T-helper 22 cell (primary cell): ENCODE results near the gene GGA3.
"Not testable (repeated sequence)": the region's sequence is repeated elsewhere in the genome, so short reads cannot be mapped to it uniquely, and the experiment has no call there.

Experiments
- DNase-seq: peaks from one replicate; pipeline ENCODE4 v3.0.0-alpha.2; 2020; ENCODE audit warnings: low read depth

Gene GGA3

GRCh38 chr17:75261336-75262111, at the start of gene GGA3, which contains the start of gene MRPS7:
GGA3 (minus strand) TSS chr17:75261606; CDS start chr17:75261587, 19 bp downstream.
MRPS7 (plus strand) TSS chr17:75261879; CDS start chr17:75261901, 22 bp downstream.
- peak; percentile 90 for DNase-seq

- no peak for DNase-seq
These were observed 47.6 kb upstream of the GGA3 start for GRCh38 chr17:75308732-75309629.

GRCh38 chr17:75307957-75308731, 46.7 kb upstream of the GGA3 start:
- DNase-seq: no peak

DNA sequence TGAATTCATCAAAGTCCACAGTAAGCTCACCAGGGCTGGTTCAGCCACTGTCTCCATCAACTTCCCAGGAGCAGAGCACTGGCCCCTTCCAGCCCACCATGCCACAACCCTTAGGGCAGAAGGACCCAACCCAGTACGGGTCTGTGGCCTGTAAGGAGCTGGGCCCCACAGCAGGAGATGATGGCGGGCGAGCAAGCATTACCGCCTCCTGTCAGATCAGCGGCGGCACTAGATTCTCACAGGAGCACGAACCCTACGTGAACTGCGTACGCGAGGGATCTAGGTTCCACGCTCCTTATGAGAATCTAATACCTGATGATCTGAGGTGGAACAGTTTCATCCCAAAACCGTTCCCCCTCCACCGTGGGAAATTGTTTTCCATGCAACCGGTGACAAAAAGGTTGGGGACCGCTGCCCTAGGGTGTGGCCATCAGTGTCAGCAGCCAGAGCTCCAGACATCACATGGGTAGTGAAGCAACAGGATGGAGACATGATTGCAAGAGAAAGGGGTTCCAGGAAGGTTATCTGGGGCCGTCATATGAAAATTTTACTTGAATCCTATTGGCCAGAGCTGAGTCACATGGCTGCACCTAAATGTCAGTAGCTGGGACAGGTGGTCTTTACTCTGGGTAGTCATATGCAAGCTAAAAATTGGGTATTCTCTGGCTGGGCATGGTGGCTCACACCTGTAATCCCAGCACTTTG, 40.2 kb upstream of the GGA3 start:
- no peak for DNase-seq

- DNase-seq: no peak
These were observed 39.6 kb upstream of the GGA3 start for GRCh38 chr17:75301049-75301448.

DNA sequence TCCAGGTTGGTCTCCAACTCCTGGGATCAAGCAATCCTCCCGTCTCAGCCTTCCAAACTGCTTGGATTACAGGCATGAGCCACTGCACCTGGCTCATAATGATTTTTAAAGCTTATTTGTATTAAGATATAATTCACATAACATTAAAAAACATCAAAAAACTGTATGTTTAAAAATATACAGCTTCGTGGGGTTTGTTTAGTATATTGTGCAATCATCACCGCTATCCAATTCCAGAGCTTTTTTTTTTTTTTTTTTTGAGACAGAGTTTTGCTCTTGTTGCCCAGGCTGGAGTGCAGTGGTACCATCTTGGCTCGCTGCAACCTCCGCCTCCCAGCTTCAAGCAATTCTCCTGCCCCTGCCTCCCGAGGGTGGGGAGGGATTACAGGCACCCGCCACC, 38.9 kb upstream of the GGA3 start:
- no peak for DNase-seq

DNA sequence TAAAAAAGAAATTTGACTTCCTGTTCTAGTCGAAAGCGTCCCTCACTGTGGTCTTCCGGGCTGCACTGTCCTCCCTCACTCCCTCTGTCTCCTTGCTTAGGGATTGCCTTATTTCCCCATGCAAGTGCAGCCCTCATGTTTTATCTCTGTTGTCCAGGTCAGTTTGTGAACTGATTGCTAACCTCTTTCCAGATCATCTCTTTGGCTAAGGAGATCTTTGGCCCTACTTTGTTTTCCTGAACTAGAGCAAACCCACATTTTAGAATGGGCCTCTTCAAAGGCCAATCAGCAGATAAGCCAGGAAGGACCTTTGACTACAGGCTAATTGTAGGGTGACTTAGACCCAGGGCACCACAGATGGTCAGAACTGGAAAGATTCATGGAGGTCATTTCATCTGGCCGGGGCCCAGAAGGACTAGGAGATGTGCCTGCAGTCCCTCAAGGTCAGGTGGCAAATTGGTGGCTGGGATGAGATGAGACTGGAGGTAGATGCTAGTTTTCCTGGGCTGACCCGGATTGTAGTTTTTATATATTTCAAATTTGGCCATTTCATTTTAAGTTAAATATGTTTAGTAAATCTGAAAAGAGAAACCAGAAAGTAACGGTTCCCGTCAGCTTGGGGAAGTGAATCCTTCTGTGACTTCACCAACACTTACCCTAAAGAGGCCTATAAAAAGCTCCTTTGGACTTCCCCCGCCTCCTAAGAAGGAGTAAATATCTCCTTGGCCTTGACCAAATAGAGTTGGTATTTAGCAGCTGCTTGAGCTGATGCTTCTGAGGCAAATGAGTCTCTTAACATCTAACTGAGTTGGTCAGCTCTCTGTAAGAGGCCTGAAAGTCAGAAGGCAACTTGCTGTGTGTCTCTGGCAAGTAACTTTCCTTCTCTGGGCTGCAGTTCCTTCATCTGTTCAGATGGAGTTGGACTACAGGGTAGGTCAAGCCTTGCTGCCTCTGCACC, 34.1 kb upstream of the GGA3 start:
- DNase-seq: no peak

- DNase-seq: not testable (repeated sequence)
These were observed 31.5 kb upstream of the GGA3 start for GRCh38 chr17:75292810-75293448.

DNA sequence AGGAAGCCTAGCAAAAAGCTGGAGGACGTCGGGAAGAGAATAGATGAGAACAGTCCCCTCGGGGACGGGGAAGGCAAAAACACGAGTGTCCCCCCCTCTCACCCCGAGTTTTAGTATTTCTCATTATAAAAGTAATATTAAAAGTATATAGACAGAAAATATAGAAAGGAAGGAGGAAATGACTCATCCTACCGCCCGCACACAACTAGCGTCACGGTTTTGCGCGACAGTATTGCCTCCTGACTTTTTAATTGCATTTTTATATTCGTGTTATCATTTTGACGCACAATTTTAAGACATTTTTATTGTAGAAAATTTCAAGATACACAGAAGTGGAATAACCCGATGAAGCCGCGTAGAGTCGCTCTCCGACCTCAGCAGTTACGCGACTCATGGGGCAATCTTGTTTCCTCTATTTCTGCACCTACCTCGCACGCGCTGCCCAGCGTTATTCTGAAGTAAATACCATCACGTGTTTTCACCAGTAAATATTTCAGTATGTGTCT, 28.5 kb upstream of the GGA3 start:
- DNase-seq: peak; percentile 62

DNA sequence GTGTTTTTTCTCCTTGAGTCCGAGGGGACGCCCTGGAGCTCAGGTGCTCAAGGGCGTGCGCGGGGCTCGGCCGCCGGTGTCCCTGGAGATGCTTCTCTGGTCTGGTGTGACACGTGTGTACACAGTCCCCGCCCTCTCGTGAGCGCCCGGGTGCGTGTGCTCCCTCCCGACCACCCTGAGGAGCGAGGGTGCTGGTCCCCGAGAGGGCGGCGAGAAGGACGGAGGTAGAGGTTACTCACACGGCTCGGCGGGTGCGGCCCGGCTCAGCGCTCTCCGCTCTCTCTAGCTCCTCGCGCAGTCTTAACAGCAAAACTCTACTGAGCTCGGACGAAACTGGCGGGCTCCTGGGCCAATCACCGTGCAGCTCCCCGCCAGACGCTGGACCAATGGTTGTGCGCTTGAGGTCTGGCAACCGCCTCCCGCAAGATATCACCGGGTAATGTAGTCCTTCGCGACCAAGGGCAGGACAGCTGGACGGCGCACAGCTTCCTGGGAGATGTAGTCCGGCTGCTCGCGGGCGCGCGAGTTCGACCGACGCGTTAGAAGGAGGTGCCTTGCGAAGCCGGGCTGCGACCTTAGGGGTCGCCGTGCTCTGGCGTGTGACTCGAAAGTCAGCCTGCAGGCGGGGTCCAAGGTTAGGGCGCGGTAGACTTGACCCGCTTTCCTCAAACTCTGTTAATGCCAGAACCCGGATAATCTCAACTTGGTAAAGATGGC, 27.9 kb upstream of the GGA3 start, which contains the start of gene SLC25A19:
TSS of gene SLC25A19 (minus strand) at position 319 of the 717 bp plus-strand sequence. CDS start 2,669 bp downstream, outside the sequence.
- DNase-seq: peak; percentile 97

DNA sequence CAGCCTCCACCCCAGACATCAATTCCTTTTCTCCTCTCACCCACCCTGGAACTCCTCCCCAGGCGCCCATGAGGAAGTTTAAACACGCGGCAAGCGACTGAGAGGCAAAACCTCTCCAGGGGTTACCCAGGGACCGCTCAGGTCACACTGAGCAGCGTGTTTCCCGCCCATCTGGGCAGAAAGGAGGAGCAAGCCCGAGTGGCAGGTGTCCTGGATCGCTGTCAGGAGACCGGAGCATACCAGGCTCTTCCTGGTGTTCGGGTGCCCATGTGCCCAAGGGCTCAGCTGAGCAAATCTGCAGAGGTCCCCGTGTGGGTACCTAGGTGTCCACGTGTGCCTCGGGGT, 27.3 kb upstream of the GGA3 start:
- no peak for DNase-seq

DNA sequence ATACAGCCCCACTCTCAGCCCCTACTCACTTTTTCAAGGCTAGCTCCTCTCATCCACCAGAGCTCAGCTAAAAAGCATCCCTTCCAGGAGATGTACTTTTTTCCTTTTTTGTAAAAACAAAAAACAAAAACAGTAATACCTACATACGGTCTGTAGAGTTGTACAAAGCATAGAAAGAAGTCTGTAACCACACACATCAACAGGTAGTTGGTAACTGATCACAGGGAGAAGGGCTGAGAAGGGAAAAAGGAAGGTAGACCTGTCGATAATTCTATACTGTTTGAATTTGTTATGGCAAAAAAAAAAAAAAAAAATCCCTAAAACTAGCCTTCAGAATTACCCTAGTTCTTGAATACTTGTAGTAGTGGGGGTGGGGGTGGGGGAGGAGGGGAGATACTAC, 27.0 kb upstream of the GGA3 start:
- DNase-seq: no peak

DNA sequence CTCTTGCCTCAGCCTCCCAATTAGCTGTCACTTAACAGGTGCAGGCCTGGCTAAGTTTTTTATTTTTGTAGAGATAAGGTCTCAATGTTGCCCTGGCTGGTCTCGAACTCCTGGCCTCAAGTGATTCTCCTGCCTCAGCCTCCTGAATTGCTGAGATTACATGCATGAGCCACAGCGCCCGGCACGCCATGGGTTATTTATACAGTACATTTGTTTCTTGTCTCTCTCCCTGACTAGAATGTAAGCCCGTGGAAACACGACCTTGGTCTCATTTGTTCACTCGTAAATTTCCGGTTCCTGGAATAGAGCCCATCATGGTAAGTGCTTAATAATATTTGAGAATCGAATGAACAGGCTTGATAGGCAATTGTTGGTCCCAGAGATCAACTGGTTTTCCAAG, 25.8 kb upstream of the GGA3 start:
- DNase-seq: no peak

DNA sequence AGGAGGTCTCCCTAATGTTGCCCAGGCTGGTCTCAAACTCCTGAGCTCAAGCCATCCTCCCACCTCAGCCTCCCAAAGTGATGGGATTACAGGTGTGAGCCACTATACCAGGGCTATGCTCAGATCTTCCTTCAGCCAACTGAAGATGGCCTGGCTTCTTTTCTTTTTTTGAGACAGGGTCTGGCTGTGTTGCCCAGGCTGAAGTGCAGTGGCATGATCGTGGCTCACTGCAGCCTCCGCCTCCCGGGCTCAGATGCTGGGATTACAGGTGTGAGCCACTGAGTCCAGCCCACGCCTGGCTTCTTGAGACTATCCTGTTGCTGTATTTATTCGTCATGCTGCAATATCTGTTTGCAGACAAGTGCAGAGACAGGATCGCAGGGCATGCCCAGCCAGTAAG, 23.7 kb upstream of the GGA3 start:
- no peak for DNase-seq

DNA sequence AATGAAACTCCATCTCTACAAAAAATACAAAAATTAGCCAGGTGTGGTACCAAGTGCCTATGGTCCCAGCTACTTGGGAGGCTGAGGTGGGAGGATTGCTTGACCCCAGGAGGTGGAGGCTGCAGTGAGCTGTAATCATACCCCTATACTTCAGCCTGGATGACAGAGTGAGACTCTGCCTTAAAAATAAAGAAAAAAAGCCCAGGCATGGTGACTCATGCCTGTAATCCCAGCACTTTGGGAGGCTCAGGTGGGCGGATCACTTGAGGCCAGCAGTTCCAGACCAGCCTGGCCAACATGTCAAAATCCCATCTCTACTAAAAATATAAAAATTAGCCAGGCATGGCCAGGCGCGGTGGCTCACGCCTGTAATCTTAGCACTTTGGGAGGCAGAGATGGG, 18.8 kb upstream of the GGA3 start:
- not testable (repeated sequence) for DNase-seq

- no peak for DNase-seq
These were observed 16.3 kb upstream of the GGA3 start for GRCh38 chr17:75277664-75278071.

DNA sequence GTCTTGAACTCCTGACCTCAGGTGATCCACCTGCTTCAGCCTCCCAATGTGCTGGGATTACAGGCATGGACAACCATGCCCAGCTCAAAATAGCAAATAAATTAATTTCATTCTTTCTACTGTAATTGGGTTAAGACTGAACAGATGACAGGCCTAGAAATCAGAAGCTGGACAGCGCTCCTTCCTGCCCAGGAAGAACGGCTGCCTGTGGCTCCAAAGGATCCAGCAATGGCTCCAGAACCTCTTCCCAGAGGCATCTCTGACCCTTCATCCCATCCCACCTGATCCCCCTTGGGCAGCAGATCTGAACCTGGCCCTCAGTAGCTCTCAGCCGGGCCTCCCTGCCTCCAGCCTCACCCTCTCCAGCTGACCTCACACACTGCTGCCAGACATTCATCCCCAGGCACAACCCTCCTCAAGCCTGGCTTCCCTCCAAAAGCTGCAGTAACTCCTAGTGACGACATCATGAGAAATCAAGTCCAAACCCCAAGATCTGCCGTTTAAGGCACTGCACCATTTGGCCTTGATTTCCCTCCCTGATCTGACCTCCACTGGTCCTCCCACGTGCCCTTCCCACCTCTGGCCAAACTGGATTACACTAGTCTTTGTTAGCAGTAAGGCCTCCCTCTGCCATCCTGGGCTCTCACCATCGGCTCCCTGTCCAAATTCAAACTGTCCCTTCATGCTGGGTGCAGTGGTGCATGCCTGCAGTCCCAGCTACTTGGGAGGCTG, 12.7 kb upstream of the GGA3 start:
- no peak for DNase-seq

GRCh38 chr17:75272848-75273184, 11.4 kb upstream of the GGA3 start:
- no peak for DNase-seq
